ENCODE results near the gene KCNMA1. TPM values are rescaled to one million over a fixed set of nuclear protein-coding genes. Genes with fewer than 3 reads are reported as not detected.

Gene KCNMA1
- total and polyA plus RNA-seq, 4 donors, result 36.2 to 95.0 (median 54.3) TPM

DNA sequence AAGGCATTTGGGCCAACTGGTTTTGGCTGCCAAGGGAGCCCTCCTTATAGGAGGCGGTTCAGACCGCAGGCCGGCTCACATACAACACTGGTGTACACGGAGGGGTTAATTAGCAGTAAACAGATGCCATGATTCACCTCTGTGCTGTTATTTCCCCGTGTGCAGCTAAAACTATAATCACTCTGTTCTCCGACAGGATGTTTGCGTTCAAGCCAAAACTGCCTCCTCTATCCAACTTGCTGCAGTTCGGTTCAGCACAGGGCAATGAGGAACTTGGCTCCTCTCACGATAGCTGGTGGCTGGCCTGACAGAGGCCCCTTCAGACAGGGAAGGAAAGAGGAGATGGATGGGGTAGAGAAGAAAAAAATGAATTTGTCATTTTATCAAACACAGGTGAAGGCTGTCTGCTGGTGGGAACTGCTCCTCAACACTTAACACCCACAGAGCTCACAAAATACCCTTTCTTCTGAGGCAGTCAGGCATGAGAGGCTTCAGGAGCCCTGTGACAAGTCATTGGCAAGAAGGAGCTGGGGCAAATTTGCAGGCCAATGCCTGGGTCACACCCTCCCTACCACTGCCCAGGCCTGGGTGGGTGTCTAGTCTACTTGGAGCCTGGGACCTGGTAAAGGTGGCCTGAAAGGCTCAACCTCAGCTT, 24.0 kb downstream of the KCNMA1 start:
- peak in 2 of 6 donors; percentile 50 to 71 for DNase-seq (ENCODE audit: low read depth in 4 of 6, low spot score in 6 of 6)
- no peaks in the 10 kb centered on the region for H3K9me3 ChIP-seq (ENCODE audit: control insufficient read depth, insufficient read depth, low read length)
- WGBS (ENCODE audit: insufficient coverage), result 56% methylated on average over 4 of the region's 9 CpGs
- no peaks in the 10 kb centered on the region for H3K36me3 ChIP-seq (ENCODE audit: control insufficient read depth, insufficient read depth, low read length)
- no peak overlapping the region for H3K4me3 ChIP-seq (ENCODE audit: low read depth, low read length)
- peaks cover 35% of the 10 kb centered on the region for H3K4me1 ChIP-seq (ENCODE audit: control insufficient read depth, insufficient read depth, low read length)
- H3K27ac ChIP-seq (ENCODE audit: low read depth, low read length), result no peak overlapping the region
- H3K27me3 ChIP-seq (ENCODE audit: control insufficient read depth, insufficient read depth, low read length), result no peaks in the 10 kb centered on the region

DNA sequence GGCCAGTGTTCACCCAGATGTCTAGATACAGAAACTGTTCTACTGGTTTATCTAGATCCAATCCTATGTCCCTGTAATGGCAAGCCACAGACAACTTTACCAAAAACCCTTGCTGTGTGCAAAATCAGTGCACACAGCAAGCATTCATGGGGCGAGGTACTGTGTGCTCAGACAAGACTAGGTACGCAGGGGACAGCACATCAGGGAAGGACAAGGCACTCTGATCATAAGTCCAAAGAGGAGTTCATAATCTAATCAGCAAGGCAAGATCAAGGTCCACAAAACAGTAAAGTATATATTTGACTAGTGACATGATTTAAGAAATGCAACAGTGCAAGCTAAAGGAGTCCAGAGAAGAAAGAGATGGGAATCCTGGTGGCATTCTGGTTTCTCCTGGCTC, 25.9 kb downstream of the KCNMA1 start:
- no peak for DNase-seq (ENCODE audit: low read depth in 4 of 6, low spot score in 6 of 6)
- no peak overlapping the region for H3K4me3 ChIP-seq (ENCODE audit: low read depth, low read length)
- peaks cover 3% of the 10 kb centered on the region for H3K27me3 ChIP-seq (ENCODE audit: control insufficient read depth, insufficient read depth, low read length)
- no peaks in the 10 kb centered on the region for H3K36me3 ChIP-seq (ENCODE audit: control insufficient read depth, insufficient read depth, low read length)
- peaks cover 35% of the 10 kb centered on the region for H3K4me1 ChIP-seq (ENCODE audit: control insufficient read depth, insufficient read depth, low read length)
- H3K9me3 ChIP-seq (ENCODE audit: control insufficient read depth, insufficient read depth, low read length), result no peaks in the 10 kb centered on the region
- H3K27ac ChIP-seq (ENCODE audit: low read depth, low read length), result no peak overlapping the region
- WGBS (ENCODE audit: insufficient coverage), result 100% methylated on average over 1 of the region's 2 CpGs

DNA sequence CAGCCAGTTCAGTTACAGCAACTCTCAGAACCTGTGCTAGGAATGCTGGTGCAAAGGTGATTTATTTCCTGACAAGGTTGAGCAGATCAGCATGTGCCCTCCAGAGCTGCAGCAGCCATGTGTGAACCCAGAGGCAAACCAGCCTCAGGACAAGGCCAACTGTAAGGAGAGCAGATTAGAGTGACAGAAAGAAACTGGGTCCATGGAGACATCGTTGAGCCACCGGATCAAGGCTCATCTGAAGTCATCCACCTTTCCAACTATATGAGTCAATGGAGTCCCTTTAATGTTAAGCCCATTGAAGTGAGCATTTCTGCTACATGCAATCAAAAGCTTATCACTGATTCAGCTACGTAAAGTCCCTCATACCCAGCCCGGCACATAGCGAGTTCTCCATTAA, 26.4 kb downstream of the KCNMA1 start:
- Histone ChIP-seq H3K4me1 (ENCODE audit: control insufficient read depth, insufficient read depth, low read length) (peaks cover 35% of the 10 kb centered on the region), H3K27ac (ENCODE audit: low read depth, low read length) (no peak overlapping the region), H3K27me3 (ENCODE audit: control insufficient read depth, insufficient read depth, low read length) (peaks cover 3% of the 10 kb centered on the region), H3K9me3 (ENCODE audit: control insufficient read depth, insufficient read depth, low read length) (no peaks in the 10 kb centered on the region), H3K4me3 (ENCODE audit: low read depth, low read length) (no peak overlapping the region), H3K36me3 (ENCODE audit: control insufficient read depth, insufficient read depth, low read length) (no peaks in the 10 kb centered on the region)
- 92% methylated on average over 4 of the region's 5 CpGs for WGBS (ENCODE audit: insufficient coverage)
- DNase-seq (ENCODE audit: low read depth in 4 of 6, low spot score in 6 of 6), result no peak

DNA sequence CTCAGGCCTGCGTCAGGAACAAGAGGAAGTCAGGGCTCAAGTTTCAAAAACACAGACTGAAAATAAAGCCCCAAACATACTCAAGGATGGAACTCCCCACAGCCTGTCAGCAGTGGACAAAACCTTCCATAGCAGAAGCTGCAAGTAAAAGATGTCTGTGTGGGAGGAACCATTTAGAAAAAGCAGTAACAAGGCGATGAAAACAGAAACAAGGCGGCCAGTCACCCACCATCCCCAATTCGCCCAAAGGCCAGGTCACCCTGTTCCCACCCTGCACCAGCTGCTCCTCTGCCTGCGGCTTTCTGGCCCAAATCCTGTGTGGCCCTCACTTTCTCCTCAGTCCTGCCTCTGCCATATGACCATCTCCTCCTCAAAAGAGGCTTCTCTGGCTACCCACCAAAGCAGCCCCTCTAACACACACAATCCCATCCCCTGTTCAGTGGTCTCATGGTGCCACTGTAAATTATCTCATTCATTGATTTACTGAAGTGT, 27.8 kb downstream of the KCNMA1 start:
- H3K27me3 ChIP-seq (ENCODE audit: control insufficient read depth, insufficient read depth, low read length), result peaks cover 3% of the 10 kb centered on the region
- H3K36me3 ChIP-seq (ENCODE audit: control insufficient read depth, insufficient read depth, low read length), result no peaks in the 10 kb centered on the region
- WGBS (ENCODE audit: insufficient coverage), result 65% methylated on average over 4 of the region's 5 CpGs
- DNase-seq (ENCODE audit: low read depth in 4 of 6, low spot score in 6 of 6), result peak in 5 of 6 donors; percentile 31 to 73 (median 43)
- H3K4me1 ChIP-seq (ENCODE audit: control insufficient read depth, insufficient read depth, low read length), result peaks cover 30% of the 10 kb centered on the region
- no peak overlapping the region for H3K4me3 ChIP-seq (ENCODE audit: low read depth, low read length)
- no peak overlapping the region for H3K27ac ChIP-seq (ENCODE audit: low read depth, low read length)
- H3K9me3 ChIP-seq (ENCODE audit: control insufficient read depth, insufficient read depth, low read length), result no peaks in the 10 kb centered on the region

DNA sequence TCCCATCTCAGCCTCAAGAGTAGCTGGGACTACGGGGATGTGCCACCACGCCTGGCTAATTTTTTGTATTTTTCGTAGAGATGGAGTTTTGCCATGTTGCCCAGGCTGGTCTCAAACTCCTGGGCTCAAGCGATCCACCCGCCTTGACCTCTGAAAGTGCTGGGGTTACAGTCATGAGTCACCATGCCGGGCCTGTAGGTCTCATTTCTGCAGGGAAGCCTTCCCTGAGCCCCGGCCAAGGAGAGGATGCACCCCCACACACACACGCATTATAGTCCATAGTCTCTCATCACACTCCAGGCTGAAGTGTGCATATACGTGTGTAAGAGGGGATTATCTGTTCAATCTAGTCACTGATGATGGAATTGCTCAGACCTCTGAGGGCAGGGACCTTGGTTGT, 29.3 kb downstream of the KCNMA1 start:
- 100% methylated on average over 5 of the region's 9 CpGs for WGBS (ENCODE audit: insufficient coverage)
- H3K4me3 ChIP-seq (ENCODE audit: low read depth, low read length), result no peak overlapping the region
- H3K9me3 ChIP-seq (ENCODE audit: control insufficient read depth, insufficient read depth, low read length), result no peaks in the 10 kb centered on the region
- H3K36me3 ChIP-seq (ENCODE audit: control insufficient read depth, insufficient read depth, low read length), result no peaks in the 10 kb centered on the region
- DNase-seq (ENCODE audit: low read depth in 4 of 6, low spot score in 6 of 6), result no peak
- peaks cover 23% of the 10 kb centered on the region for H3K4me1 ChIP-seq (ENCODE audit: control insufficient read depth, insufficient read depth, low read length)
- H3K27ac ChIP-seq (ENCODE audit: low read depth, low read length), result no peak overlapping the region
- peaks cover 3% of the 10 kb centered on the region for H3K27me3 ChIP-seq (ENCODE audit: control insufficient read depth, insufficient read depth, low read length)

DNA sequence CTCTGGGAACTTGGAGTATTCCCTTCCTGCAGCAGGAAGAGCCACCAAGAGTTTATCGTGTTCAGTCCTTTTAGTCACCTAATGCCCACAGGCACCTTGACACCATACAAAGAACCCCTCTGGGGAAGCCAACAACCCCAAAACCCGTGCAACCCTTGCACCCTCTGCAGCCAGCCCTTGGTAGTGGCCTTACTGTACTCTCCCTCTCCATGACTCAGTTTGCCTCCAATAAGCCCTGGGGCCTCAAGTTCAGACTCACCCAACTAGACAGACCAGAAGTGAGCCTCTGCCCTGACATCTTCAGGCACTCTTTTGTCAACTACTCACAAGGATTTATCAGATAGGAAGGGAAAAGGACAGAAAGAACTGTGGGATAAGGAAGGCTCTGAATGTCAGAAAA, 30.9 kb downstream of the KCNMA1 start:
- Histone ChIP-seq H3K4me1 (ENCODE audit: control insufficient read depth, insufficient read depth, low read length) (peaks cover 21% of the 10 kb centered on the region), H3K4me3 (ENCODE audit: low read depth, low read length) (no peak overlapping the region), H3K9me3 (ENCODE audit: control insufficient read depth, insufficient read depth, low read length) (no peaks in the 10 kb centered on the region), H3K27me3 (ENCODE audit: control insufficient read depth, insufficient read depth, low read length) (peaks cover 3% of the 10 kb centered on the region), H3K27ac (ENCODE audit: low read depth, low read length) (no peak overlapping the region), H3K36me3 (ENCODE audit: control insufficient read depth, insufficient read depth, low read length) (no peaks in the 10 kb centered on the region)
- DNase-seq (ENCODE audit: low read depth in 4 of 6, low spot score in 6 of 6), result no peak
- 92% methylated on average over 2 of the region's 2 CpGs for whole genome bisulfite sequencing (ENCODE audit: insufficient coverage)

DNA sequence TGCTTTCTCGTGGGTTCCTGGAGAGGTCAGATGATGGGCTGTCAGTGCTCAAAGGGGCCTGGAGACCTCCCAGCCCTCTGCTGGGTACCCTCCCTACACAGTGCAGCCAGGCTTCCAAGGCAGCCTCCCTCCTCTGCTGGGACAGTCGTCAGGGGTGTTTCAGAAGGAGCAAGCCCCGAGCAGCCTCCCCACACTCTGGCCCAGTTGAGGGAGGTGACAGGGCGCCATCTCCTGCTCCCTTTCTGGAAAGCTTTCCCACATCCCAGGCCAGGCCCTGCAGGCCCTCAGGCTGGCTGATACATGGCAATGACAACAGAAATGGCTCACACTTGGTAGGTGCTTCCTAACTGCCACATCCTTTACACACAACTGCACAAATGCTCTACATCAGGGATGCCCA, 32.1 kb downstream of the KCNMA1 start:
- no peak overlapping the region for H3K27ac ChIP-seq (ENCODE audit: low read depth, low read length)
- 48% methylated on average over 4 of the region's 4 CpGs for WGBS (ENCODE audit: insufficient coverage)

DNA sequence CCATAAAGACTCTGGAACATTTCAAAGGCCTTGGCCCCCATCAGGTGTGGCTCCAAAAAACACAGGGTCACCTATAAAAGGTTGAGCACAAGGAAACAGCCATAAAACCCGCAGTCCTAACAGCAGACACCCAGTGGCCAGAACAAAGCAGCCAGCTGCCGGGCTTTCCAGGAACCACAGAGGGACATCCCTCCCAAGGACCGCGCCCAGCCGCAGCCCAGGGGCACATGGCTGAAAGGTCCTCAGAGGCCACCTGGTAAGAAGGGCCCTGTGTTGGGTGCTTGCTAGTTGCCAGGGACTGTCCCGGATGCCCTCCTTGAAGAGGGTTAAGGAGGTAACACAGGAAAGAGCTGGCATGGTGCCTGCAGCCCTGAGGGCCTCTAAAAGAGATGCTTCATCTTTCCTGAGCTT, 32.7 kb downstream of the KCNMA1 start:
- Histone ChIP-seq H3K27ac (ENCODE audit: low read depth, low read length) (no peak overlapping the region), H3K9me3 (ENCODE audit: control insufficient read depth, insufficient read depth, low read length) (no peaks in the 10 kb centered on the region), H3K4me3 (ENCODE audit: low read depth, low read length) (no peak overlapping the region), H3K4me1 (ENCODE audit: control insufficient read depth, insufficient read depth, low read length) (peaks cover 15% of the 10 kb centered on the region), H3K36me3 (ENCODE audit: control insufficient read depth, insufficient read depth, low read length) (no peaks in the 10 kb centered on the region), H3K27me3 (ENCODE audit: control insufficient read depth, insufficient read depth, low read length) (peaks cover 3% of the 10 kb centered on the region)
- 86% methylated on average over 6 of the region's 6 CpGs for WGBS (ENCODE audit: insufficient coverage)
- no peak for DNase-seq (ENCODE audit: low read depth in 4 of 6, low spot score in 6 of 6)

More for the DNA sequence above, 32.1 kb downstream of the KCNMA1 start:
- peak in 1 of 6 donors; percentile 7 for DNase-seq (ENCODE audit: low read depth in 4 of 6, low spot score in 6 of 6)
- Histone ChIP-seq H3K27me3 (ENCODE audit: control insufficient read depth, insufficient read depth, low read length) (peaks cover 3% of the 10 kb centered on the region), H3K4me3 (ENCODE audit: low read depth, low read length) (no peak overlapping the region), H3K4me1 (ENCODE audit: control insufficient read depth, insufficient read depth, low read length) (peaks cover 20% of the 10 kb centered on the region), H3K36me3 (ENCODE audit: control insufficient read depth, insufficient read depth, low read length) (no peaks in the 10 kb centered on the region), H3K9me3 (ENCODE audit: control insufficient read depth, insufficient read depth, low read length) (no peaks in the 10 kb centered on the region)

DNA sequence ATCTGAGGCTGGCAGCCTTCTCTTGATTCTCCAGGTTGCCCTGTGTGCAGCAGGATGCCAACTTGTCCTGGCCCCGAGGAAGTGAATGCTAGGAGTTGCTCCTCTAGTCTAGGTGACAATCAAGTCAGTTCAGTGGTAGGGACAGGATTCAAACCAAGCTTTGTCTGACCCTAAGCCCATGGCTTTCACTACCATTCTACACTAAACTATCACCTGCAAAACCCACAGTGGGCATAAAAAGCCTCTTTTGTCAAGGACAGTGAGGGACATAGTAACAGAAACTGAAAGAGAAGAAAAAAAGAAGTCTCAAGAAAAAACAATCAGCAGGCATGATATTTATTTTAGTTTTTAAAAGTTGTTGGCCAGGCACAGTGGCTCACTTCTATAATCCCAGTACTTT, 33.5 kb downstream of the KCNMA1 start:
- H3K4me3 ChIP-seq (ENCODE audit: low read depth, low read length), result no peak overlapping the region
- H3K27ac ChIP-seq (ENCODE audit: low read depth, low read length), result no peak overlapping the region
- DNase-seq (ENCODE audit: low read depth in 4 of 6, low spot score in 6 of 6), result no peak
- no CpG with 5 or more reads among the region's 1 CpG for WGBS (ENCODE audit: insufficient coverage)
- peaks cover 12% of the 10 kb centered on the region for H3K4me1 ChIP-seq (ENCODE audit: control insufficient read depth, insufficient read depth, low read length)
- H3K27me3 ChIP-seq (ENCODE audit: control insufficient read depth, insufficient read depth, low read length), result peaks cover 3% of the 10 kb centered on the region
- no peaks in the 10 kb centered on the region for H3K36me3 ChIP-seq (ENCODE audit: control insufficient read depth, insufficient read depth, low read length)
- no peaks in the 10 kb centered on the region for H3K9me3 ChIP-seq (ENCODE audit: control insufficient read depth, insufficient read depth, low read length)

DNA sequence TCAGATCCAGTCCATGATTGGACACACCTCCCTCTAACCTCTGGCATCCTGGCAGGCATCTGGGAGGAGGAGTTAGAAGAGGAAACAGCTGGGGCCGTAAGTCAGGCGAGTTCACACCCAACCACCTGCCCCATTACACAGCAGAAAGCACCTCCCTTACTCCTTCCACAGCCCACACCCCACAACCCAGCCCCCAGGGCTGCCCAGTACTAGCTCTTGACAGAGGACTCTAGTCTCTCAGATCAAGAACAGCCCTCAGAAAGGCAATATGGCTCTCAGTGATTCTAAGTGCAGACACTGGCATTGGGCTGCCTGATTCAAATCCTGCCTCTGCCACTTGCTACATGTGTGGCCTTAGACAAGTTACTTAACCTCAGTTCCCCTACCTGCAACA, 34.1 kb downstream of the KCNMA1 start:
- H3K9me3 ChIP-seq (ENCODE audit: control insufficient read depth, insufficient read depth, low read length), result no peaks in the 10 kb centered on the region
- peaks cover 3% of the 10 kb centered on the region for H3K27me3 ChIP-seq (ENCODE audit: control insufficient read depth, insufficient read depth, low read length)
- DNase-seq (ENCODE audit: low read depth in 4 of 6, low spot score in 6 of 6), result no peak
- H3K27ac ChIP-seq (ENCODE audit: low read depth, low read length), result no peak overlapping the region
- 63% methylated on average over 2 of the region's 2 CpGs for WGBS (ENCODE audit: insufficient coverage)
- peaks cover 12% of the 10 kb centered on the region for H3K4me1 ChIP-seq (ENCODE audit: control insufficient read depth, insufficient read depth, low read length)
- H3K4me3 ChIP-seq (ENCODE audit: low read depth, low read length), result no peak overlapping the region
- H3K36me3 ChIP-seq (ENCODE audit: control insufficient read depth, insufficient read depth, low read length), result no peaks in the 10 kb centered on the region

All from spinal cord (tissue), 10 donors.